SK-N-SH (cell line): Measurements from ENCODE around the gene PIERCE2.

Experiments used
- FOSL2 ChIP-seq: IDR thresholded peaks from 2 replicates; pipeline ENCODE4 v1.4.0; 2012; ENCODE audit warnings: low read depth, mild to moderate bottlenecking, moderate library complexity, borderline replicate concordance
- GABPA ChIP-seq: IDR thresholded peaks from 2 replicates; pipeline ENCODE4 v1.4.0; 2012; ENCODE audit warnings: low read depth, mild to moderate bottlenecking
- RAD21 ChIP-seq: IDR thresholded peaks from 2 replicates; pipeline ENCODE4 v1.6.1; 2012; ENCODE audit warnings: mild to moderate bottlenecking, low read length
- SIN3A ChIP-seq: IDR thresholded peaks from 2 replicates; pipeline ENCODE4 v1.6.1; 2012; ENCODE audit warnings: low read depth, mild to moderate bottlenecking, low read length, moderate library complexity, borderline replicate concordance
- TAF1 ChIP-seq: IDR thresholded peaks from 2 replicates; pipeline ENCODE4 v1.6.1; 2012; ENCODE audit warnings: low read depth, mild to moderate bottlenecking, low read length, moderate library complexity, borderline replicate concordance
- TF ChIP-seq, protein P1 (sequence below): fragments of 200-600 bp; sonication (generic); IDR thresholded peaks from 2 replicates; pipeline ENCODE4 v1.6.1; 2017; ENCODE audit warnings: antibody characterized with exemption, mild to moderate bottlenecking, moderate library complexity
- TF ChIP-seq, protein P2 (sequence below): IDR thresholded peaks from 2 replicates; pipeline ENCODE4 v1.6.1; 2012; ENCODE audit warnings: mild to moderate bottlenecking, low read depth, low read length, moderate library complexity

DNA sequence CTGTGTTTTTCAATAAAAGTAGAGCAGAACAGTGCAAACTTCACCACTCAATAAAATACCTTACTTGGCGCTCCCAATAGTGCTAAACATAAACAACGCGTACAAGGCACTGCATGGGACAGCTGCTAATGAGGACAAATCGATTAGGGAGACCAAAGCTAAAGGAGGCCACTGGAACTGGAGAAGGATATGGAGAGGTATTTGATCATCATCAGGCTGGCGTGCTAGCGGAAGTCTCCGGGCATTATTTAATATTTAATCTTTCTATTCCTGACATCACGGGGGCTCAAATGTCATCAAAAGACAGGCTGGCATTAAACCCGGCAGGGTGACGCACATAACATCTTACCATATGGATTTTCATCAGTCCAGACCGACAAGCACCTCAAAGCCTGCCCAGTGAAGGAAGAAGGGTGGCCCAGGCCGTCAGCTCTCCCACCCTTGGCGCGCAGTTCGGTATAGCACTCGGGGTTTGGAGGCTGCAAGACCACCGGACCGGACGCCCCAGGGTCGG is 740 bp upstream of the PIERCE2 start:
- TF ChIP-seq, protein P1, sequence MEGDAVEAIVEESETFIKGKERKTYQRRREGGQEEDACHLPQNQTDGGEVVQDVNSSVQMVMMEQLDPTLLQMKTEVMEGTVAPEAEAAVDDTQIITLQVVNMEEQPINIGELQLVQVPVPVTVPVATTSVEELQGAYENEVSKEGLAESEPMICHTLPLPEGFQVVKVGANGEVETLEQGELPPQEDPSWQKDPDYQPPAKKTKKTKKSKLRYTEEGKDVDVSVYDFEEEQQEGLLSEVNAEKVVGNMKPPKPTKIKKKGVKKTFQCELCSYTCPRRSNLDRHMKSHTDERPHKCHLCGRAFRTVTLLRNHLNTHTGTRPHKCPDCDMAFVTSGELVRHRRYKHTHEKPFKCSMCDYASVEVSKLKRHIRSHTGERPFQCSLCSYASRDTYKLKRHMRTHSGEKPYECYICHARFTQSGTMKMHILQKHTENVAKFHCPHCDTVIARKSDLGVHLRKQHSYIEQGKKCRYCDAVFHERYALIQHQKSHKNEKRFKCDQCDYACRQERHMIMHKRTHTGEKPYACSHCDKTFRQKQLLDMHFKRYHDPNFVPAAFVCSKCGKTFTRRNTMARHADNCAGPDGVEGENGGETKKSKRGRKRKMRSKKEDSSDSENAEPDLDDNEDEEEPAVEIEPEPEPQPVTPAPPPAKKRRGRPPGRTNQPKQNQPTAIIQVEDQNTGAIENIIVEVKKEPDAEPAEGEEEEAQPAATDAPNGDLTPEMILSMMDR: no peak
- TF ChIP-seq SIN3A: no peak
- TF ChIP-seq, protein P2, sequence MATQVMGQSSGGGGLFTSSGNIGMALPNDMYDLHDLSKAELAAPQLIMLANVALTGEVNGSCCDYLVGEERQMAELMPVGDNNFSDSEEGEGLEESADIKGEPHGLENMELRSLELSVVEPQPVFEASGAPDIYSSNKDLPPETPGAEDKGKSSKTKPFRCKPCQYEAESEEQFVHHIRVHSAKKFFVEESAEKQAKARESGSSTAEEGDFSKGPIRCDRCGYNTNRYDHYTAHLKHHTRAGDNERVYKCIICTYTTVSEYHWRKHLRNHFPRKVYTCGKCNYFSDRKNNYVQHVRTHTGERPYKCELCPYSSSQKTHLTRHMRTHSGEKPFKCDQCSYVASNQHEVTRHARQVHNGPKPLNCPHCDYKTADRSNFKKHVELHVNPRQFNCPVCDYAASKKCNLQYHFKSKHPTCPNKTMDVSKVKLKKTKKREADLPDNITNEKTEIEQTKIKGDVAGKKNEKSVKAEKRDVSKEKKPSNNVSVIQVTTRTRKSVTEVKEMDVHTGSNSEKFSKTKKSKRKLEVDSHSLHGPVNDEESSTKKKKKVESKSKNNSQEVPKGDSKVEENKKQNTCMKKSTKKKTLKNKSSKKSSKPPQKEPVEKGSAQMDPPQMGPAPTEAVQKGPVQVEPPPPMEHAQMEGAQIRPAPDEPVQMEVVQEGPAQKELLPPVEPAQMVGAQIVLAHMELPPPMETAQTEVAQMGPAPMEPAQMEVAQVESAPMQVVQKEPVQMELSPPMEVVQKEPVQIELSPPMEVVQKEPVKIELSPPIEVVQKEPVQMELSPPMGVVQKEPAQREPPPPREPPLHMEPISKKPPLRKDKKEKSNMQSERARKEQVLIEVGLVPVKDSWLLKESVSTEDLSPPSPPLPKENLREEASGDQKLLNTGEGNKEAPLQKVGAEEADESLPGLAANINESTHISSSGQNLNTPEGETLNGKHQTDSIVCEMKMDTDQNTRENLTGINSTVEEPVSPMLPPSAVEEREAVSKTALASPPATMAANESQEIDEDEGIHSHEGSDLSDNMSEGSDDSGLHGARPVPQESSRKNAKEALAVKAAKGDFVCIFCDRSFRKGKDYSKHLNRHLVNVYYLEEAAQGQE: no peak
- no peak for TF ChIP-seq GABPA
- TF ChIP-seq RAD21: no peak
- TF ChIP-seq TAF1: no peak
- TF ChIP-seq FOSL2: no peak
